GM21367 (cell line): ENCODE results near the gene KRTAP12-1.
"Not testable (repeated sequence)": the region's sequence is repeated elsewhere in the genome, so short reads cannot be mapped to it uniquely, and the experiment has no call there.

Source experiments
- ATAC-seq: cut with Tn5 transposase; IDR thresholded peaks from one replicate; pipeline ENCODE4 v1.9.1; 2021; ENCODE audit not compliant: unreplicated experiment

The KRTAP12-1 gene

DNA sequence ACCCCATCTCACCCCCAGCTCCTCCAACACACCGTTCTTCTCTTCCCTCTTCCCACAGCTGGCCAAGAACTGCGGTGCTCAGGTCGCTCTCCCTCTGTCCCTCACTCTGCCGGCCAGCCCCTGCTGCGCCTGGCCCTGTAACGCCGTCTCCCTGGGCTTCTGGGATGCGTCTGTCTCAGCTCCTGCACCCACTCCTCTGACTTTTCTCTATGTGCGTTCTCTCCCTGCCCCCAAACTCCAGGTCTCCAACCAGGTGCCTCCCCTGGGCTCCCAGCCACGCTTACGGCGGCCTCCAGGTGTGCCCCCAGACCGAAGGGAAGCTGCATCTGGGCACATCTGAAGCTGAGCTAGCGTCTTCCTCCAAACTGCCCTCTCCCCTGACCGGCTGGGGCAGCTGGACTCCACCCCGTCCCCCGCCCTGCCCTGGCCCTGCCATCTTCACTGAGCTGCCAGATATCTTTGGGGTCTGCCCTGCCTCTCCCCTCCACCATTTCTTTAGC lies 17.6 kb upstream of the KRTAP12-1 start:
- no peak for ATAC-seq

DNA sequence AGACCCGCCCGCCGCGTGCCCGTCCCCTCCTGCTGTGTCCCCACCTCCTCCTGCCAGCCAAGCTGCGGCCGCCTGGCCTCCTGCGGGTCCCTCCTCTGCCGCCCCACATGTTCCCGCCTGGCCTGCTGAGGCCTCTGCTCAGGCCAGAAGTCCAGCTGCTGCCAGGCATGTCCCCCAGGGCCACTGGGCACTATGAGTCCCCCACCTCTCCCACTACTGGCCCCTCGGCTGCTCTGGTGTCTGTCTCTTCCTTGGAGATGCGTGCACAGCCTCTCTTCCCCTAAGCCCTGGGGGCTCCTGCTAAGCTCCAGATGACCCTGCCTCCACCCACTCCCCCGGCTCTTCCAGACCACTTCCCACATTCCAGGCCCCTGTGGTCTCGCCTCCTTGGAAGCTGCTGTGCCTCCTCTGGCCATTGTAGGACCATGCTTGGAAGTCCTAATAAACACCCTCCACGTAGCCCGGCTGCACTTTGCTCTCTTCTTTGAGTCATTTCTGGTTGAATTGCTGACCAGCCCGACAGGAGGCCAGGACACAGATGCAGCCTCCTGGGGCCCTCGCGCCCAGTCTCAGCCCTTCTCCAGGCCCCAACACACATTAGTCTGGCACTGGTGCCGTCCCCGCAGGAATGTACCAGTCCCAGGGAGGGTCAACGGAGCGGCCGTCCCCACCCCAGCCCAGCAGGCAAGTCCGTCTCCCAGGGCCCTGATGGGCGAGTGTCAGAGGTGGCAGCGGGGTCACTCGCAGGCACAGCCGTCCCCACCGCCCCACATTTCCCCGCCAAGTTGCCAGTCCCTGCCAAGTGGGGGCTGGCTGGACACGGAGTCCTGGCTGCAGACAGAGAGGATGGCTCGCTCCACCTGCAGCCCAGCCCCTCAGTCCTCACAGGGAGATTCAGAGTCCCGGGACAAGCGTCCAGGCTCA lies 16.1 kb upstream of the KRTAP12-1 start:
- ATAC-seq = no peak

GRCh38 chr21:44697172-44697810 lies 15.3 kb upstream of the KRTAP12-1 start, which contains the start of gene KRTAP10-12:
Gene KRTAP10-12 (plus strand): TSS chr21:44697172. CDS start chr21:44697202, 30 bp downstream.
- not testable (repeated sequence) for ATAC-seq

GRCh38 chr21:44696572-44696971 lies 14.6 kb upstream of the KRTAP12-1 start:
- no peak for ATAC-seq

GRCh38 chr21:44695641-44696040 lies 13.7 kb upstream of the KRTAP12-1 start:
- ATAC-seq = no peak

- no peak for ATAC-seq
Observed at GRCh38 chr21:44695184-44695583, 13.2 kb upstream of the KRTAP12-1 start.

- ATAC-seq = no peak
Observed at GRCh38 chr21:44694776-44695175, 12.8 kb upstream of the KRTAP12-1 start.

GRCh38 chr21:44692798-44693512 lies 11.0 kb upstream of the KRTAP12-1 start:
- no peak for ATAC-seq

DNA sequence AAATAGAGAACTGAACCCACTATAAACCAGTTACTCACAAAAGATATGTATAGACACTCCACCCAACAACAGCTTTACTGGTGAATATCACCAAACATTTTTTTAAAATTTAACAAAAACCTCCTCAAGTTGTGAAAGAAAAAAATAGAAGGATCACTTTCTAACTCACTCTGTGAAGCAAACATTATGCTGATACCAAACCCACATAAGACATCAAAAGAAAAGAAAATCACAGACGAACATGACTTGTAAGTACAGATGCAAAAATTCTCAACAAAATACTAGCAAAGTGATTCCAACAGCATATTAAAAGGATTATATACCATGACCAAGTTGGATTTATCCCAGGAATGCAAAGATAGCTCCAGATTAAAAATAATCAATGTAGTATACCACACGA lies 9.7 kb upstream of the KRTAP12-1 start:
- ATAC-seq = no peak

DNA sequence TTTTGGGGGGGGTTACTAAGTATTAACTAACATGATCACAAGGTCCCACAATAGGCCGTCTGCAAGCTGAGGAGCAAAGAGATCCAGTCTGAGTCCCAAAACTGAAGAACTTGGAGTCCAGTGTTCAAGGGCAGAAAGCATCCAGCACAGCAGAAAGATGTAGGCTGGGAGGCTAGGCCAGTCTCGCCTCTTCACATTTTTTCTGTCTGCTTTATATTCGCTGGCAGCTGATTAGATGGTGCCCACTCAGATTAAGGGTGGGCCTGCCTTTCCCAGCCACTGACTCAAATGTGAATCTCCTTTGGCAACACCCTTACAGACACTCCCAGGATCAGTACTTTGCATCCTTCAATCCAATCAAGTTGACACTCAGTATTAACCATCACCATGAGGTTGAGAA lies 7.8 kb upstream of the KRTAP12-1 start:
- not testable (repeated sequence) for ATAC-seq

DNA sequence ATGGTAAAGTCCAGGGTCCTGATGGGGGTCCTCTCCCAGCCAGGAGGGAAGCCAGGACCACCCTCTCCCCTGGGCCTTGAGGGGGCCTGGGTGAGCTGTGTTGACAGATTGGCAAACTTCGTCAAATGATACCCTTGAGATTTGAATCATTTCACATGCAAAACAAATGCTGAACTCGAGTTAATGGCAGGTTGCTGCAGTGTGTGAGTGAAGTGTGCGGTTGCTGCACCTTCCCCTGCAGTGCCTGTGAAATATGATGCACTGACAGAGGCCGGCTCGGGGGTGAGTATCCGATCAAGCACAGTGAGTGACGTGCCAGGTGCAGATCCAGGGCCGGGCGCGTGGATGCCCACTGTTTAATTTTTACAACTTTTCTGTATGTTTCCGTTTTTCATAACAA lies 5.7 kb upstream of the KRTAP12-1 start:
- ATAC-seq = no peak

- no peak for ATAC-seq
Observed at GRCh38 chr21:44686843-44687561, 5.0 kb upstream of the KRTAP12-1 start.

- ATAC-seq = no peak
Observed at GRCh38 chr21:44686000-44686781, 4.2 kb upstream of the KRTAP12-1 start.

- not testable (repeated sequence) for ATAC-seq
Observed at GRCh38 chr21:44685050-44685449, 3.1 kb upstream of the KRTAP12-1 start.

DNA sequence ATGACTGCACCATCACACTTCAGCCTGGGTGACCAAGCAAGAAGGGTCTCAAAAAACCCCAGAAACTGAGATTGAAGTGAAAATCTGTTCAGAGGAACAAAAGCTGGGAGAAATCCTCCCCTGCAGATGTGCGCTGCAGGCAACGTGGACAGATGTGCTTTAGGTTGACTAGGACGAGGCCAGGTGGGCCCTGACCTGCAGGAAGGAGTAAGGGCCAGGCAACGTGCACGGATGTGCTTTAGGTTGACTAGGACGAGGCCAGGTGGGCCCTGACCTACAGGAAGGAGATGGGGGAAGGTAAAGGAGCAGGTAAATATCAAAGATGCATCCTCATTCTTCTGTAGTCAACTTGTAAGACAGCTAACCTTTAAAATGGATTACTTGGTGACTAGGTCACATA lies 2.5 kb upstream of the KRTAP12-1 start:
- no peak for ATAC-seq

DNA sequence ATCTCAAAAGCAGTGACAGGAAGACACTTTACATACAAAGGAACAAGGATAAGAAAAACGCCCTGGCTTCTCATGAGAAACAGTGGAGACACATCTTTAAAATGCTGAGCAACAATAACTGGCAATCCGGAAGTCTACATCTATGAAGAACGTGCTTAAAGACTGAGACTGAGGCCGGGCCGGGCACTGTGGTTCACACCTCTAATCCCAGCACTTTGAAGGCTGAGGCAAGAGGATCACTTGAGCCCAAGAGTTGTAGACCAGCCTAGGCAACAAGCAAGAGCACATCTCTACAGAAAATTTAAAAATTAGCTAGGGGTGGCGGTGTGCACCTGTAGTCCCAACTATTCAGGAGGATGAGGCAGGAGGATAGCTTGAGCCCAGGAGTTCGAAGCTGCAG lies 2.1 kb upstream of the KRTAP12-1 start:
- ATAC-seq = no peak

DNA sequence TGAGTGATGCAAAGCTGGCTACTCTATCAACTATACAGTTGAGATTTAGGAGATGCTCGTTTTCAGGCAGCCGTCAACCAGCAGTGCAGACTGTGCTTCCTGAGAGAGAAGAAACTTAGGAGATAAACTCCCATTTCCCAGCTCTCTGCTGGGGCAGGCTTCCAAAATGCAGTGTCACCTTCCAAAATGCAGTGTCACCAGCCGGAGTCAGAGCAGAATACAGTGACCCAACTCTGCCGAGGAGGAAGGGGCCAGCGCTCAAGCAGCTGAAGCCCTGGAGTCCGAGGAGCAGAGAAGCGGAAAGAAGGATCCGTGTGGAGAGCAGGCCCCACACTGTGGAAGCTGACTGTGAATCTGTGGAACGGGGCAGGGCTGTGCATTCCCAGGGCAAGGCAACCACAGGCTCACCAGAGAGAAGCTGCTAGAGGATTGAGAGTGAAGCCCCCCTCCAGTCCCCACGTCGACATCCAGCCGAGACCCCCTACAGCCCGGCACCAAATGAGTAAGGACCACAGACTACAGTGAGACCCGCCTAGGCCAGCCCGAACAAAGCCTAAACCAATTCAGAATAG lies 703 bp upstream of the KRTAP12-1 start:
- no peak for ATAC-seq

DNA sequence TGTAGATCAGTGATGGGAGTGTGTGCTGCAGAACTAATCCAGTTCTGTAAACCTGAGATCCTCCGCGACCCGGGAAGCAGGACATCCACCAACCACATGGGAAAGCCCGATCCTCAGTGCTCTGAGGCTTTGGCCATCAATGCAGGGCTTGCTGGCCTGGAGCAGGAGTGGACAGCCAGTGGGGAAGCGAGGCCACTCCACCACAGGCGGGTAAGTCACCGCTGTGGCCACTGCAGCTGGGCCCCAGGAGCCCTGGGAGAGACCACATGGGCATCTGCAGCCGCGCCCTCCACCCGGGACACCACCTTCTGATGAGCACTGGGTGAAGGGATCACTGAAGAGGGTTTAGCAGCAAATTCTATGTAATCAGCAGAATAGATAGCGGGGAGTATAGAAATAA lies 811 bp downstream of the KRTAP12-1 start:
- no peak for ATAC-seq

- no peak for ATAC-seq
Observed at GRCh38 chr21:44677881-44678280, 4.1 kb downstream of the KRTAP12-1 start.

- ATAC-seq = no peak
Observed at GRCh38 chr21:44671911-44672310, 10.1 kb downstream of the KRTAP12-1 start.
